LNCAP (cell line): ENCODE measurements around the gene LHPP.

Experiments used
- TF ChIP-seq, protein P1 (sequence below): fragments of 450-650 bp; IDR thresholded peaks from 2 replicates; pipeline ENCODE4 v1.5.1; 2017; ENCODE audit warnings: mild to moderate bottlenecking

Gene LHPP

DNA sequence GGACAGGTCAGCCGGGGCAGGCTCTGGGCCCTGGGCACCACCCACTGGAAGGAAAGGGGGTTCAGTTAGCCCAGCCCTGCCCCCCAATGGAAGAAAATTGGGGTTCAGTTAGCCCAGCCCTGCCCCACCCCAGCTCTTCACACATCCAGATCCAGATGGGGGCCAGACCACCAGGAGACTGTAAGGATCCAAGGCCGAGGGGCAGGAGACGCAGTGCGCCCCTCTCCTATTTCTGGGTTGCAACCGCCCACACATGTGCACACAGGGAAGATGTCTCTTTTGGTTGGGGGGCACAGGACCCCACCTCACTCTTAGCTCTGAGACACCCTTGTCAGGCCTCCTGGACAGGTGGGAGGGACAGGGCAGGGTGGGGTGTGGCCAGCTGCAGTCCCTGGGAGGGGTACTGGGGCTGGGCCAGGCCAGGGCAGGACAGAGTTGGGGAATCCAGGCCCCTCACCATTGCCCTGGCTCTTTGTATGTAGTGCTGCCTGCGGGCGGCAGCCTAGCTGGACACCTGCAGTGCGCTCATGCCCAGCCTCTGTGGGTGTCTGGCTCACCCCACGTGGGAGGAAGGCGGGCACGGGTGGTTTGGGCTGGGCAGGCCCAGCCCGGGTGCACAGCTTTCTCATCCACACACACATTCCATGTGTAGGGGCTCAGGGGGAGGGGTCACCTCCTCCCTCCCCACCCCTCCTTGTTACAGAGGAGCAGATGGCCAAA lies 141.2 kb downstream of the LHPP start:
- TF ChIP-seq, protein P1, sequence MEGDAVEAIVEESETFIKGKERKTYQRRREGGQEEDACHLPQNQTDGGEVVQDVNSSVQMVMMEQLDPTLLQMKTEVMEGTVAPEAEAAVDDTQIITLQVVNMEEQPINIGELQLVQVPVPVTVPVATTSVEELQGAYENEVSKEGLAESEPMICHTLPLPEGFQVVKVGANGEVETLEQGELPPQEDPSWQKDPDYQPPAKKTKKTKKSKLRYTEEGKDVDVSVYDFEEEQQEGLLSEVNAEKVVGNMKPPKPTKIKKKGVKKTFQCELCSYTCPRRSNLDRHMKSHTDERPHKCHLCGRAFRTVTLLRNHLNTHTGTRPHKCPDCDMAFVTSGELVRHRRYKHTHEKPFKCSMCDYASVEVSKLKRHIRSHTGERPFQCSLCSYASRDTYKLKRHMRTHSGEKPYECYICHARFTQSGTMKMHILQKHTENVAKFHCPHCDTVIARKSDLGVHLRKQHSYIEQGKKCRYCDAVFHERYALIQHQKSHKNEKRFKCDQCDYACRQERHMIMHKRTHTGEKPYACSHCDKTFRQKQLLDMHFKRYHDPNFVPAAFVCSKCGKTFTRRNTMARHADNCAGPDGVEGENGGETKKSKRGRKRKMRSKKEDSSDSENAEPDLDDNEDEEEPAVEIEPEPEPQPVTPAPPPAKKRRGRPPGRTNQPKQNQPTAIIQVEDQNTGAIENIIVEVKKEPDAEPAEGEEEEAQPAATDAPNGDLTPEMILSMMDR = no peak

DNA sequence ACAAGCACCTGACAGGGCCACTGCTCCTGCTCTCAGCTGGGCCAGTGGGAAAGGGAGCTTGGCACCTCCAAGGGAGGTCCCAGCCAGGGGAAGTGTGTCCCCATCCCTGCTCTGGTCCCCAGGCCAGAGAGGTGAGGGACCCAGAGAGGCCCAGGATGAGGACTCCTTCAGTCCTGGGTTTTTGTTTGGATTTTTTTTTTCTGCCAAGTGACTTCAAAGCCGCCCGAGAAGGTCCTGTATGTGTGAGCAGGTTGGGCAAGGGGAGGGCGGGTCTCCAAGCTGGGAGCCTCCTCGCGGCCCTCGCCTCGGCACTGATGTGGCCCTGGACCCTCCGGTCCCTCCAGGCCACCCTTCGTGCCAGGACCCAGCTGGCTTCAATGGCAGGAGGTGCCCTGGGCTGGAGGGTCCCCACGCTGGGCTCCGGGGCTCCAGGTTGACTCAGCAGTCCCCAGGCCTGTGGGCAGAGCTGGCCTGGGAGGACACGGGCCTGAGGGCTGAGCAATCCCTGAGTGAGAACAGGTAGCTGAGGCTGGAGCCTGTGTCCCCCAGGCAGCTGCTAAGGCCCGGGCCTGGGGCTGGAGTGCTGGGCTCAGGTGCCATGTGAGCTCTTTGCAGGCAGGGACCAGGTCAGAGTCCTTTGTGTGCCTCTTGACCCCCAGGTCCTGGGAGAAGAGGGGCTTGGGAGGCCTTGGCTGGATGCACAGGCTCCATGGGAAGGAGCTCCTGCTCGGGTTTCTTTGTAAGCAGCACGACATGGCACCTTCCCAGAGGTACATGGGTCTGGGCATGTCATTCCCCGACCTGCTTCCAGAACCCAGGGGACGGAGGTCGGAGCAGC lies 142.0 kb downstream of the LHPP start:
- TF ChIP-seq, protein P1 = no peak

DNA sequence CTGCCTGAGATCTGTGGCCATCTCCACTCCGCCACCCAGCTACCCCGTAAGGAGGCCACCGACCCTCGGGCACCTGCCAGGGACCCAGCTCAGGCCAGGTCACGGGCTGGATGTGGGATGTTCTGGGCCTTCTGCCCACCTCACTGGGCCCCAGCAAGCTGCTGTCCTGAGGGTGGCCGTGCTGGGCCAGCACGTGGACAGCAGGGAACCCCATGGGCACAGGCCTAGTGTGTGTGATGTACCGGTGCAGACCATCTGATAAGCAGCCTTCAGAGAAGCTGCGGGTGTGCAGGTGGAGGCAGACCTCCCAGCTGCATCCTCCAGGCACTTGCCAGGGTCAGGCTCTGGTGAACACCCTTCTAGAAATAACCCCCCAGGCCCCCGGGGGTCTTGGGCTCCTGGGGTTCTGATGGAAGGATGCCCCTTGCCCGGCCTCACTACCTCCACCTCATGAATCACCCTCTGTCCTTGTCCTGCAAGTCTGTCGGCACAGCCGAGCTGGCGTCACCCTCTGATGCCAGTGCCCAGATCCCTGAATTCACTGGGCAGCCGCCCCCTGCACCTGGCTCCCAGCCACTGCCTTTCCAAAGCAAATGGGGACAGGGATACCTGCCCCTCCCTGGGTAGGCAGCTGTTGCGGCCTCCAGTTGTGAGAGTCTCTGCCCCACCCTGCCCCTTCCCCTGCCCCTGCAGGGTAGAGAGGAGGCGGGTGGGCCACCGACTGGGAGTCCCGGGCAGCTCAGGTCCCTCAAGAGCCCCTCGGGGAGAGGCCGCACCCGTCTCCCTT lies 142.8 kb downstream of the LHPP start:
- TF ChIP-seq, protein P1 = no peak

DNA sequence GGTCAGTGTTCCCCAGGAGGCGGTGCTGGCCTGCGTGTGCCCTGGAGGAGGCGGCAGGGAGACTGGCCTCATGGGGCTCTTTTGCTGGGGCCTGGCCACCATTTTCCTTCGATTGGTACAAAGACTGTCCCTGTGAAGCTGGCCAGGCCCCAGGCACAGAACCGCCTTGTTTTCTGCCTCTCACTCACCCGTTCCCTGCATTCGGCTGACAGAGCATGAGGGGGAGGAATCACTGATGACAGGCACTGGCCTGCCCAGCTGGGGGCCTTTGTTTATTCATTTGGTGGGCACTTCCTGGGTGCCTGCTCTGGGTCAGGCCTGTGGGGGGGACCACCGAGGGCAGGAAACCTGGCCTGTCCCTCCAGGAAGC lies 143.4 kb downstream of the LHPP start:
- TF ChIP-seq, protein P1 = no peak

DNA sequence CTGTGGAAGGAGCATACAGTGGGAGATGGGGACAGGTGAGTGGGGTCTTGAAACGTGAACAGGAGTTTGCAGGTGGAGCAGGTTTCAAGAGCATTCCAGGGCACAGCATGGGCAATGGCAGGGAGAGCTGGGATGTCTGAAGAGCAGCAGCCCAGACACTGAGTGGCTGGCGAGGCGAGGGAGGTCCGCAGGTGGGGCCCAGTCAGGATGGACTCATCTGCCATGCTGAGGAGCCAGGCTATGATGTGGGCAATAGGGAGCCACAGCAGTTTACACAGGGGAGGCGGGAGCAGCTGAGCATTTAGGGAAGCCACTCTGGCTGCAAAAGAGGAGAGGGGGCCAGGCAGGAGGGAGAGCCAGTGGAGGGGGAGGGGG lies 143.8 kb downstream of the LHPP start:
- TF ChIP-seq, protein P1 = no peak

DNA sequence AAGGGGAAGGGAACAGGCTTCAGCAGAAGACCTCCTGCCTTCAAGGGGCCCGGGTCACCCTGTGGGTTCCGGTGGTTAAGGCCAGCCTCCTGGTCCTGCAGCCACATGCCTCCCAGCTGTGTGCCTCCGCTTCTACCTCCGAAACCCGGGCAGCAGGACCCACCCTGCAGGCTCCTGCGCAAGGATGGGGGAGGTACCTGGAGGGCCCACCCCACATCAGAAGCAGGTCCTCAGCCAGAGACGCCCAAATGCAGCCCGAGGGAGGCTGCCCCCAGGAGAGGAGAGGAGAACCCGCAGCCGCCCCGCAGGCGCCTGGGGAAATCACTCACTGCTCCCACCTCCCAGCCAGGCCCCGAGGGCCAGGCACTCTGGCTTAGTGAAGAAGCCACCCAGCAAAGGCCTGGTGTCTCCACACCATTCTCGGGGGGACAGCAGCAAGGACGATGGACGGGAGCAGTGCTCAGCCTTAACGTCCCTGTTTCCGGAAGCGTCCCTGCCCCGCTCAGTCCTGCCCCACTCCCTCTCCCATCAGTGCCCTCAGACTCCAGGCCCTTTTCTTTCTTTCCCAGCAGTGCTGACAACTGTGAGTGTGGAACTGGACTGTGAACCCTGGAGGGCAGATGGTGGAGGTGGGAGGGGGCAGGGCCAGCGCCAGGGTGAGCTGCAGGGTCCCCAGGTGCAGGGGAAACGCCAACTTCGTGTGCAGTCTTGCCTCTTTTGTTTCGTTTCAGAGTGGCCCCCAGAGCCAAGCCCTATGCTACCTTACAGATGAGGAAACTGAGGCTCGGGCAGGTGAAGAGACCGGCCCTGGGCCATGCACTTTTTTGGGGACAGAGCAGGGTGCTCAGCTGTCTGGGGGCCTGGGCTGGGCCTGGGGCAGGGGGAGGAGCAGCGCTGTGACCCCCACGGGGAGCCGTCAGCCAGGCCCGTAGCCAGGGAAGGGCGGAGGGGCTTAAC lies 144.5 kb downstream of the LHPP start:
- TF ChIP-seq, protein P1 = no peak

DNA sequence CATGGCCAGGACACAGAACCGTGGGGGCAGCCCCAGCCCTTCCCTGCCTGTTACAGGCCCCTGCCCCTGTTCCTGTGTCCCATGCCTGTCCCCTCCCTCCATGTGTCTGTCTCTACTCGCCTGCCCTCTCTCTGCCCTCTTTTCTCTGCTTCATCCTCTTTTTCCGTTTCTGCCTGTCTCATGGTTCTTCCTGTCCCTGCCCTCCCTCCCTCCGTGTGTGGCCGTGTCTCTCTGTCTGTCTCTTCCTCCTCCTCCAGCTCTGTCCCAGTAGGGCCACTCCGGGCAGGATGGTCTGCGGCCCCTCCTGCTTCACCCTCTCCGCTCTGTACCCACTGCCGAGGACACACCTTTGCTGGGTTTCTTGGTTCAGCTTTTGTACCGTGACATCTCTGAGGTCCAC lies 145.2 kb downstream of the LHPP start:
- TF ChIP-seq, protein P1 = no peak
